Type B pancreatic cell (in vitro differentiated cells): ENCODE results near the gene LMX1A. TPM values are rescaled to one million over a fixed set of nuclear protein-coding genes. Genes with fewer than 3 reads are reported as not detected.

Source experiments
- DNase-seq: peaks from one replicate; pipeline ENCODE4 v3.0.0; 2021; ENCODE audit warnings: mixed read lengths; ENCODE audit not compliant: unreplicated experiment; ENCODE audit errors: extremely low spot score
- H3K27ac Mint-ChIP-seq: 2 replicates; pipeline ENCODE4 v1.8.0; 2021; ENCODE audit warnings: mild to moderate bottlenecking, mixed read lengths
- H3K27me3 Mint-ChIP-seq: 2 replicates; pipeline ENCODE4 v1.8.0; 2021; ENCODE audit warnings: mixed read lengths
- H3K36me3 Mint-ChIP-seq: 2 replicates; pipeline ENCODE4 v1.8.0; 2021; ENCODE audit warnings: mixed read lengths
- H3K4me1 Mint-ChIP-seq: one replicate; pipeline ENCODE4 v1.8.0; 2021; ENCODE audit warnings: mixed read lengths; ENCODE audit not compliant: unreplicated experiment
- H3K4me3 Mint-ChIP-seq: 2 replicates; pipeline ENCODE4 v1.8.0; 2021; ENCODE audit warnings: mild to moderate bottlenecking, mixed read lengths
- H3K9me3 Mint-ChIP-seq: 2 replicates; pipeline ENCODE4 v1.8.0; 2021; ENCODE audit warnings: mixed read lengths
- total RNA-seq: library from RNA; stranded (reverse); gene quantifications from 2 replicates; pipeline ENCODE4 v1.2.1, GENCODE V29; 2021; ENCODE audit warnings: low replicate concordance
- TF ChIP-seq, protein P1 (sequence below): fragments of 200-600 bp; sonication (generic); conservative IDR thresholded peaks from 2 replicates; pipeline ENCODE4 v1.5.0; 2021; ENCODE audit warnings: antibody characterized with exemption, mild to moderate bottlenecking

Gene LMX1A
- total RNA-seq, 1 donor from 2014 or later: 34.4 TPM

DNA sequence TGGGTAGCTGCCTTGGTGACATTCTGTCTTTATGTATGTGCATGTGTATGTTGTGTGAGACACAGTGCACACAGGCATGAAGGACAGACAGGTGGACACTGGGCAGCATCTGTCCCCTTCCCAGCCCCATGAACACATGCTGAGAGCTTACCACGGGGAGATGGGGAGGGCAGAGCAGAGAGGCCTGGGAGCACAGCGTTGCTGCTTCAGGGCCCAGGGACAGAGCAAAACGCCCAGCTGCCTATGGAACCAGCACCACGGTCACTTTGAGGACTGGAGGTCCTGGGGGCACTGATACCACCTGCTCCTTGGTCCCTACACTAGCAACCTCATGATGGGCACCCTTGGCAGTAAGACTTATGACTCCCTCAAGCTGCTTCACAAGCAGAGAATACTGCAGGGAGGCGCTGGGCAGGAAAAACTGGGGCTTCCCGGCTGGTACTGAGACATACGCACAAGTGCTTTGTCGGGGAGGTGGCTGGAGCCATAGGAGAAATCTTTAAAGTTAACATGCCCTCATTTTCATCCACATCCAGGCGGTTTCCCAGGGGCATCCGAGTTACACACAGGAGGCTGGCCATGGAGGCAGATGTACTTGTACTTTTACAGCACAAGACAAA, 40.3 kb downstream of the LMX1A start:
- Mint-ChIP-seq H3K4me3 (no peak overlapping the region), H3K27ac (no peak overlapping the region), H3K36me3 (no peaks in the 10 kb centered on the region), H3K4me1 (peaks cover 32% of the 10 kb centered on the region), H3K9me3 (no peaks in the 10 kb centered on the region), H3K27me3 (peaks cover 43% of the 10 kb centered on the region)
- no peak for DNase-seq
- TF ChIP-seq, protein P1, sequence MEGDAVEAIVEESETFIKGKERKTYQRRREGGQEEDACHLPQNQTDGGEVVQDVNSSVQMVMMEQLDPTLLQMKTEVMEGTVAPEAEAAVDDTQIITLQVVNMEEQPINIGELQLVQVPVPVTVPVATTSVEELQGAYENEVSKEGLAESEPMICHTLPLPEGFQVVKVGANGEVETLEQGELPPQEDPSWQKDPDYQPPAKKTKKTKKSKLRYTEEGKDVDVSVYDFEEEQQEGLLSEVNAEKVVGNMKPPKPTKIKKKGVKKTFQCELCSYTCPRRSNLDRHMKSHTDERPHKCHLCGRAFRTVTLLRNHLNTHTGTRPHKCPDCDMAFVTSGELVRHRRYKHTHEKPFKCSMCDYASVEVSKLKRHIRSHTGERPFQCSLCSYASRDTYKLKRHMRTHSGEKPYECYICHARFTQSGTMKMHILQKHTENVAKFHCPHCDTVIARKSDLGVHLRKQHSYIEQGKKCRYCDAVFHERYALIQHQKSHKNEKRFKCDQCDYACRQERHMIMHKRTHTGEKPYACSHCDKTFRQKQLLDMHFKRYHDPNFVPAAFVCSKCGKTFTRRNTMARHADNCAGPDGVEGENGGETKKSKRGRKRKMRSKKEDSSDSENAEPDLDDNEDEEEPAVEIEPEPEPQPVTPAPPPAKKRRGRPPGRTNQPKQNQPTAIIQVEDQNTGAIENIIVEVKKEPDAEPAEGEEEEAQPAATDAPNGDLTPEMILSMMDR: no peak

GRCh38 chr1:165315481-165315880, 41.0 kb downstream of the LMX1A start:
- no peaks in the 10 kb centered on the region for H3K36me3 Mint-ChIP-seq
- H3K4me1 Mint-ChIP-seq: peaks cover 32% of the 10 kb centered on the region
- no peaks in the 10 kb centered on the region for H3K9me3 Mint-ChIP-seq
- TF ChIP-seq, protein P1: no peak
- H3K27me3 Mint-ChIP-seq: peaks cover 43% of the 10 kb centered on the region
- H3K27ac Mint-ChIP-seq: peak overlapping the region; percentile 16
- H3K4me3 Mint-ChIP-seq: no peak overlapping the region
- no peak for DNase-seq

DNA sequence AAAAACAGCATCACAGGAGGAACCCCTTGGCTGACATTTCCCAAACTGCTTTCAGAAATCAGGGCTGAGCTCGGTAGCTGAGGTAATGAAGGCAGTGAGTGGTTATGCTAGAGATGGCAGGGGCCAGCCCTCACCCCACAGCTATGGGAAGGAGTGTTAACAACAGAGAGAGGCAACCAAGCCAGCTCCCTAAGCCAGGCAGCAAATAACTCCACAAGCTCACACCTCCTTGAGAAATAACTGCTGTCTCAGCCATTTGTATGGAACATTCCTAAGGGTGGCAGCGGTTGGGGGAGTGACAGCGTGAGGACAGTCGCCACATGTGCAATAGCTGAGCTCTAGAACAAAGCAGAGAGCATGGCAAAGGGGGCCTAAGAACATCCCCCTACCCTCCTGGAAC, 42.6 kb downstream of the LMX1A start:
- Mint-ChIP-seq H3K4me3 (no peak overlapping the region), H3K36me3 (no peaks in the 10 kb centered on the region), H3K4me1 (peaks cover 31% of the 10 kb centered on the region), H3K9me3 (no peaks in the 10 kb centered on the region), H3K27me3 (peaks cover 44% of the 10 kb centered on the region), H3K27ac (no peak overlapping the region)
- TF ChIP-seq, protein P1: no peak
- no peak for DNase-seq

- no peak for DNase-seq
- H3K27ac Mint-ChIP-seq: no peak overlapping the region
- H3K9me3 Mint-ChIP-seq: no peaks in the 10 kb centered on the region
- H3K27me3 Mint-ChIP-seq: peaks cover 42% of the 10 kb centered on the region
- H3K4me3 Mint-ChIP-seq: no peak overlapping the region
- no peaks in the 10 kb centered on the region for H3K36me3 Mint-ChIP-seq
- peaks cover 24% of the 10 kb centered on the region for H3K4me1 Mint-ChIP-seq
- TF ChIP-seq, protein P1: no peak
Observed at GRCh38 chr1:165312591-165312990, 43.9 kb downstream of the LMX1A start.

- TF ChIP-seq, protein P1: no peak
- peaks cover 16% of the 10 kb centered on the region for H3K4me1 Mint-ChIP-seq
- H3K27ac Mint-ChIP-seq: no peak overlapping the region
- no peak overlapping the region for H3K4me3 Mint-ChIP-seq
- H3K27me3 Mint-ChIP-seq: peaks cover 27% of the 10 kb centered on the region
- H3K9me3 Mint-ChIP-seq: no peaks in the 10 kb centered on the region
- DNase-seq: no peak
- no peaks in the 10 kb centered on the region for H3K36me3 Mint-ChIP-seq
Observed at GRCh38 chr1:165306543-165307434, 49.7 kb downstream of the LMX1A start.
